HepG2 (cell line): ENCODE data around the gene TMED5.

Experiments
- MYC ChIP-seq: sonication (generic); formaldehyde crosslinking; IDR thresholded peaks from 2 replicates; pipeline ENCODE4 v1.9.0; 2021; ENCODE audit warnings: missing genetic modification reagents, borderline replicate concordance
- RAD21 ChIP-seq: fragments of 450-650 bp; formaldehyde crosslinking; IDR thresholded peaks from 2 replicates; pipeline ENCODE4 v1.5.0; 2020; ENCODE audit warnings: mild to moderate bottlenecking
- TAF1 ChIP-seq: sonication (generic); formaldehyde crosslinking; IDR thresholded peaks from 2 replicates; pipeline ENCODE4 v1.4.0; 2020; ENCODE audit warnings: missing genetic modification reagents

DNA sequence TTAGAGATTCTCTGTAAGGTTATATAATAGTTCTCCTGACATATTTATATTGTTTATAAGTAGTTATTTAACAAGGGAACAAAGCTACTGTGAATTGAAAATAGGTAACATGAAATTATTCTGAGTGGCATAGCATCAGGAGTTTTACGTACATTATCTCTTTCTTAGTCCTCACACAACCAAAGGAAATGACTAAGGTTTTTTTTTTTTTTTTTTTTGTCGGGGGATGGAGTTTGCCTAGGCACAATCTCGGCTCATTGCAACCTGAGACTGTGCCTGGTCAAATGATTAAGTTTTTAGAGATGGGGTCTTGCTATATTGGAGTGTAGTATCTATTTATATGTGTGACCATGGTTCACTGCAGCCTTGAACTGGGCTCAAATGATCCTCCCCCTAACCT, 24.9 kb downstream of the TMED5 start:
- TF ChIP-seq TAF1 (no peak), RAD21 (CRISPR knock-in tag) (no peak), MYC (no peak)
